GM12878 (cell line): ENCODE data around the gene TESMIN.

Experiments used
- CBX3 ChIP-seq: fragments of 200-600 bp; sonication (generic); IDR thresholded peaks from 2 replicates; pipeline ENCODE4 v1.6.1; 2016; ENCODE audit warnings: low read depth, borderline replicate concordance
- CREM ChIP-seq: IDR thresholded peaks from 2 replicates; pipeline ENCODE4 v1.6.1; 2014; ENCODE audit warnings: antibody characterized with exemption, low read depth
- EZH2 ChIP-seq: IDR thresholded peaks from 2 replicates; pipeline ENCODE4 v1.6.1; 2012; ENCODE audit warnings: low read depth, mild to moderate bottlenecking, control low read depth, inconsistent platforms, low read length, borderline replicate concordance; ENCODE audit not compliant: control insufficient read depth
- NFYB ChIP-seq: IDR thresholded peaks from 2 replicates; pipeline ENCODE4 v1.6.1; 2011; ENCODE audit warnings: low read depth, mild to moderate bottlenecking, low read length, improper control_type of control experiment, moderate library complexity; ENCODE audit not compliant: insufficient read depth
- NRF1 ChIP-seq: conservative IDR thresholded peaks from 2 replicates; pipeline ENCODE4 v1.6.1; 2011; ENCODE audit warnings: mild to moderate bottlenecking, low read depth, low read length, improper control_type of control experiment
- POLR2A ChIP-seq: IDR thresholded peaks from 2 replicates; pipeline ENCODE4 v1.6.1; 2011; ENCODE audit warnings: low read depth, mild to moderate bottlenecking, low read length
- TF ChIP-seq, protein P1 (sequence below): IDR thresholded peaks from 2 replicates; pipeline ENCODE4 v1.6.1; 2012; ENCODE audit warnings: low read depth, low read length, improper control_type of control experiment
- TF ChIP-seq, protein P2 (sequence below): IDR thresholded peaks from 2 replicates; pipeline ENCODE4 v1.6.1; 2011; ENCODE audit warnings: low read depth, mild to moderate bottlenecking, low read length, moderate library complexity, borderline replicate concordance; ENCODE audit errors: extremely low read depth
- TF ChIP-seq, protein P3 (sequence below): IDR thresholded peaks from 2 replicates; pipeline ENCODE4 v1.6.1; 2012; ENCODE audit warnings: low read length, inconsistent platforms
- TF ChIP-seq, protein P4 (sequence below), 3 experiments: IDR thresholded peaks in 2 of 3; conservative IDR thresholded peaks in 1 of 3; 2 replicates each; pipeline ENCODE4 v1.5.1; 2011; ENCODE audit warnings: low read depth in 3 of 3, low read length in 3 of 3, mild to moderate bottlenecking in 3 of 3, control low read depth in 2 of 3, moderate library complexity in 2 of 3, inconsistent platforms in 1 of 3, mixed read lengths in 1 of 3; ENCODE audit not compliant: control insufficient read depth in 2 of 3, insufficient read depth in 1 of 3; ENCODE audit errors: extremely low read depth in 1 of 3
- TF ChIP-seq, protein P5 (sequence below): fragments of 450-650 bp; IDR thresholded peaks from 2 replicates; pipeline ENCODE4 v1.6.1; 2018; ENCODE audit warnings: borderline replicate concordance, mild to moderate bottlenecking; ENCODE audit not compliant: partially characterized antibody

DNA sequence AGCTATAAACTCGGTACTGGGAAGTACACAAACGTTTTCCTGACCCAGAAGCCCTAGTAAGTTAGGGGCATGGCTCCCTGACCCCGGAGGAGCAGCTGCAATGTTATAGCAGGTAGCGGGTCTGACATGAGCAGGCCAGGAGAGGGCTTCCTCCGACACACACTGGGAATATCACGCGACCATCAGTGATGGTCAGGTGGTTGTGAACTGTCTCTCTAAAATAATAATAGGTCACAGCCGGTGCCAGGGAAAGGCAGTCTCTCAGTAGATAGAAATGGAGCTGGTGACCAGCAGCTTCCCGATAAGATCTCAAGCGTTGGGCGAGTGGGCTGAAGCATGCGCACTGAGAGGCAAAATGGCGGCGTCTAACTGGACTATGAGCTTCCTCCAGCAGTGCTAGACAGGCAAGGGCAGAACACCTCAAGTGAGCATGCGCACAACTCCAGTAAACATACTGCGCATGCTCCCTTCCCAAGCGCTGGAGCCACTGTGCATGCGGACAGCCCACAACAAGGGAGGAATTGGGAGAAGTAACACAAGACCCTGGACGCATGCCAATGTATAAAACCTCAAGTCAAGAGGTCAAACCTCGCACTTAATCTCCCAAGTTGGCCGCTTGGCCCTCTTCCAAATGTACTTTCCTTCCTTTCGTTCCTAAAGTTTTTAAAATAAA is 22.3 kb upstream of the TESMIN start:
- TF ChIP-seq, protein P1, sequence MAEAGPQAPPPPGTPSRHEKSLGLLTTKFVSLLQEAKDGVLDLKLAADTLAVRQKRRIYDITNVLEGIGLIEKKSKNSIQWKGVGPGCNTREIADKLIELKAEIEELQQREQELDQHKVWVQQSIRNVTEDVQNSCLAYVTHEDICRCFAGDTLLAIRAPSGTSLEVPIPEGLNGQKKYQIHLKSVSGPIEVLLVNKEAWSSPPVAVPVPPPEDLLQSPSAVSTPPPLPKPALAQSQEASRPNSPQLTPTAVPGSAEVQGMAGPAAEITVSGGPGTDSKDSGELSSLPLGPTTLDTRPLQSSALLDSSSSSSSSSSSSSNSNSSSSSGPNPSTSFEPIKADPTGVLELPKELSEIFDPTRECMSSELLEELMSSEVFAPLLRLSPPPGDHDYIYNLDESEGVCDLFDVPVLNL: no peak
- no peak for TF ChIP-seq EZH2
- TF ChIP-seq POLR2A: no peak
- TF ChIP-seq CBX3: no peak
- TF ChIP-seq, protein P2, sequence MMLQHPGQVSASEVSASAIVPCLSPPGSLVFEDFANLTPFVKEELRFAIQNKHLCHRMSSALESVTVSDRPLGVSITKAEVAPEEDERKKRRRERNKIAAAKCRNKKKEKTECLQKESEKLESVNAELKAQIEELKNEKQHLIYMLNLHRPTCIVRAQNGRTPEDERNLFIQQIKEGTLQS: no peak
- TF ChIP-seq, protein P3, sequence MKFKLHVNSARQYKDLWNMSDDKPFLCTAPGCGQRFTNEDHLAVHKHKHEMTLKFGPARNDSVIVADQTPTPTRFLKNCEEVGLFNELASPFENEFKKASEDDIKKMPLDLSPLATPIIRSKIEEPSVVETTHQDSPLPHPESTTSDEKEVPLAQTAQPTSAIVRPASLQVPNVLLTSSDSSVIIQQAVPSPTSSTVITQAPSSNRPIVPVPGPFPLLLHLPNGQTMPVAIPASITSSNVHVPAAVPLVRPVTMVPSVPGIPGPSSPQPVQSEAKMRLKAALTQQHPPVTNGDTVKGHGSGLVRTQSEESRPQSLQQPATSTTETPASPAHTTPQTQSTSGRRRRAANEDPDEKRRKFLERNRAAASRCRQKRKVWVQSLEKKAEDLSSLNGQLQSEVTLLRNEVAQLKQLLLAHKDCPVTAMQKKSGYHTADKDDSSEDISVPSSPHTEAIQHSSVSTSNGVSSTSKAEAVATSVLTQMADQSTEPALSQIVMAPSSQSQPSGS: no peak
- no peak for TF ChIP-seq NRF1
- no peak for TF ChIP-seq CREM
- TF ChIP-seq, protein P4, sequence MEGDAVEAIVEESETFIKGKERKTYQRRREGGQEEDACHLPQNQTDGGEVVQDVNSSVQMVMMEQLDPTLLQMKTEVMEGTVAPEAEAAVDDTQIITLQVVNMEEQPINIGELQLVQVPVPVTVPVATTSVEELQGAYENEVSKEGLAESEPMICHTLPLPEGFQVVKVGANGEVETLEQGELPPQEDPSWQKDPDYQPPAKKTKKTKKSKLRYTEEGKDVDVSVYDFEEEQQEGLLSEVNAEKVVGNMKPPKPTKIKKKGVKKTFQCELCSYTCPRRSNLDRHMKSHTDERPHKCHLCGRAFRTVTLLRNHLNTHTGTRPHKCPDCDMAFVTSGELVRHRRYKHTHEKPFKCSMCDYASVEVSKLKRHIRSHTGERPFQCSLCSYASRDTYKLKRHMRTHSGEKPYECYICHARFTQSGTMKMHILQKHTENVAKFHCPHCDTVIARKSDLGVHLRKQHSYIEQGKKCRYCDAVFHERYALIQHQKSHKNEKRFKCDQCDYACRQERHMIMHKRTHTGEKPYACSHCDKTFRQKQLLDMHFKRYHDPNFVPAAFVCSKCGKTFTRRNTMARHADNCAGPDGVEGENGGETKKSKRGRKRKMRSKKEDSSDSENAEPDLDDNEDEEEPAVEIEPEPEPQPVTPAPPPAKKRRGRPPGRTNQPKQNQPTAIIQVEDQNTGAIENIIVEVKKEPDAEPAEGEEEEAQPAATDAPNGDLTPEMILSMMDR (IDR thresholded peaks at IDR 0.05 in 2 of 3, conservative IDR thresholded peaks at IDR 0.05 in 1 of 3; ENCODE audit: control insufficient read depth in 2 of 3, extremely low read depth in 1 of 3, insufficient read depth in 1 of 3, low read depth in 3 of 3, low read length in 3 of 3): no peak
- TF ChIP-seq, protein P5, sequence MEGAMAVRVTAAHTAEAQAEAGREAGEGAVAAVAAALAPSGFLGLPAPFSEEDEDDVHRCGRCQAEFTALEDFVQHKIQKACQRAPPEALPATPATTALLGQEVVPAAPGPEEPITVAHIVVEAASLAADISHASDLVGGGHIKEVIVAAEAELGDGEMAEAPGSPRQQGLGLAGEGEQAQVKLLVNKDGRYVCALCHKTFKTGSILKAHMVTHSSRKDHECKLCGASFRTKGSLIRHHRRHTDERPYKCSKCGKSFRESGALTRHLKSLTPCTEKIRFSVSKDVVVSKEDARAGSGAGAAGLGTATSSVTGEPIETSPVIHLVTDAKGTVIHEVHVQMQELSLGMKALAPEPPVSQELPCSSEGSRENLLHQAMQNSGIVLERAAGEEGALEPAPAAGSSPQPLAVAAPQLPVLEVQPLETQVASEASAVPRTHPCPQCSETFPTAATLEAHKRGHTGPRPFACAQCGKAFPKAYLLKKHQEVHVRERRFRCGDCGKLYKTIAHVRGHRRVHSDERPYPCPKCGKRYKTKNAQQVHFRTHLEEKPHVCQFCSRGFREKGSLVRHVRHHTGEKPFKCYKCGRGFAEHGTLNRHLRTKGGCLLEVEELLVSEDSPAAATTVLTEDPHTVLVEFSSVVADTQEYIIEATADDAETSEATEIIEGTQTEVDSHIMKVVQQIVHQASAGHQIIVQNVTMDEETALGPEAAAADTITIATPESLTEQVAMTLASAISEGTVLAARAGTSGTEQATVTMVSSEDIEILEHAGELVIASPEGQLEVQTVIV: no peak
- no peak for TF ChIP-seq NFYB
